Neutrophil (primary cell): ENCODE measurements around the gene P2RX2.

Source experiments
- H3K27ac ChIP-seq: fragments of 200-600 bp; sonication (generic); 2 replicates; pipeline ENCODE4 v1.5.1; 2016; ENCODE audit warnings: mild to moderate bottlenecking, moderate library complexity
- H3K27me3 ChIP-seq: fragments of 200-600 bp; sonication (generic); 2 replicates; pipeline ENCODE4 v1.6.0; 2016; ENCODE audit warnings: mild to moderate bottlenecking
- H3K36me3 ChIP-seq: fragments of 200-600 bp; sonication (generic); 2 replicates; pipeline ENCODE4 v1.5.1; 2017
- H3K4me1 ChIP-seq, 2 experiments: fragments of 200-600 bp in 1 of 2; sonication (generic) in 1 of 2; 1 replicate in 1 of 2; 2 replicates in 1 of 2; pipeline versions ENCODE4 v1.5.1 to v1.6.1; 2013 to 2016; ENCODE audit warnings: low read depth in 1 of 2, low read length in 1 of 2, mild to moderate bottlenecking in 1 of 2, moderate library complexity in 1 of 2; ENCODE audit not compliant: control insufficient read depth in 1 of 2, insufficient read depth in 1 of 2
- H3K4me3 ChIP-seq, 2 experiments: fragments of 200-600 bp in 1 of 2; sonication (generic) in 1 of 2; 1 replicate in 1 of 2; 2 replicates in 1 of 2; pipeline ENCODE4 v1.5.1; 2013 to 2016; ENCODE audit warnings: low read depth in 1 of 2, low read length in 1 of 2, mild to moderate bottlenecking in 1 of 2, moderate library complexity in 1 of 2
- H3K9me3 ChIP-seq: fragments of 200-600 bp; sonication (generic); 2 replicates; pipeline ENCODE4 v1.5.1; 2016
- CTCF ChIP-seq: fragments of 200-600 bp; sonication (generic); IDR thresholded peaks from 2 replicates; pipeline ENCODE4 v1.5.1; 2016; ENCODE audit warnings: antibody characterized with exemption

The P2RX2 gene

GRCh38 chr12:132619386-132620112, 973 bp downstream of the P2RX2 start:
- Histone ChIP-seq H3K4me3 (no peak overlapping the region), H3K27me3 (peaks cover 68% of the 10 kb centered on the region), H3K9me3 (peaks cover 23% of the 10 kb centered on the region), H3K4me1 (no peaks in the 10 kb centered on the region), H3K27ac (no peak overlapping the region), H3K36me3 (peaks cover 15% of the 10 kb centered on the region)
- TF ChIP-seq CTCF, result no peak

GRCh38 chr12:132620113-132620898, 1.7 kb downstream of the P2RX2 start:
- no peak overlapping the region for H3K4me3 ChIP-seq
- peaks cover 23% of the 10 kb centered on the region for H3K9me3 ChIP-seq
- H3K36me3 ChIP-seq, result peaks cover 22% of the 10 kb centered on the region
- no peaks in the 10 kb centered on the region for H3K4me1 ChIP-seq
- peaks cover 61% of the 10 kb centered on the region for H3K27me3 ChIP-seq
- H3K27ac ChIP-seq, result no peak overlapping the region
- TF ChIP-seq CTCF, result no peak

GRCh38 chr12:132620899-132621656, 2.5 kb downstream of the P2RX2 start:
- TF ChIP-seq CTCF, result no peak
- Histone ChIP-seq H3K4me1 (no peaks in the 10 kb centered on the region), H3K36me3 (peaks cover 30% of the 10 kb centered on the region), H3K4me3 (no peak overlapping the region), H3K27ac (no peak overlapping the region), H3K27me3 (peaks cover 53% of the 10 kb centered on the region), H3K9me3 (peaks cover 19% of the 10 kb centered on the region)

GRCh38 chr12:132621657-132622435, 3.3 kb downstream of the P2RX2 start:
- Histone ChIP-seq H3K27me3 (peaks cover 45% of the 10 kb centered on the region), H3K4me3 (no peak overlapping the region), H3K36me3 (peaks cover 35% of the 10 kb centered on the region), H3K9me3 (peaks cover 11% of the 10 kb centered on the region), H3K4me1 (no peaks in the 10 kb centered on the region), H3K27ac (no peak overlapping the region)
- no peak for TF ChIP-seq CTCF
